Glomerular visceral epithelial cell (primary cell): ENCODE measurements around the gene MUS81.
A peak's percentile ranks its signal among the peaks of the same experiment; 100 is the strongest.

Experiments
- DNase-seq: peaks from one replicate; pipeline ENCODE4 v3.0.0-alpha.2; 2016; ENCODE audit errors: extremely low spot score

Gene MUS81

DNA sequence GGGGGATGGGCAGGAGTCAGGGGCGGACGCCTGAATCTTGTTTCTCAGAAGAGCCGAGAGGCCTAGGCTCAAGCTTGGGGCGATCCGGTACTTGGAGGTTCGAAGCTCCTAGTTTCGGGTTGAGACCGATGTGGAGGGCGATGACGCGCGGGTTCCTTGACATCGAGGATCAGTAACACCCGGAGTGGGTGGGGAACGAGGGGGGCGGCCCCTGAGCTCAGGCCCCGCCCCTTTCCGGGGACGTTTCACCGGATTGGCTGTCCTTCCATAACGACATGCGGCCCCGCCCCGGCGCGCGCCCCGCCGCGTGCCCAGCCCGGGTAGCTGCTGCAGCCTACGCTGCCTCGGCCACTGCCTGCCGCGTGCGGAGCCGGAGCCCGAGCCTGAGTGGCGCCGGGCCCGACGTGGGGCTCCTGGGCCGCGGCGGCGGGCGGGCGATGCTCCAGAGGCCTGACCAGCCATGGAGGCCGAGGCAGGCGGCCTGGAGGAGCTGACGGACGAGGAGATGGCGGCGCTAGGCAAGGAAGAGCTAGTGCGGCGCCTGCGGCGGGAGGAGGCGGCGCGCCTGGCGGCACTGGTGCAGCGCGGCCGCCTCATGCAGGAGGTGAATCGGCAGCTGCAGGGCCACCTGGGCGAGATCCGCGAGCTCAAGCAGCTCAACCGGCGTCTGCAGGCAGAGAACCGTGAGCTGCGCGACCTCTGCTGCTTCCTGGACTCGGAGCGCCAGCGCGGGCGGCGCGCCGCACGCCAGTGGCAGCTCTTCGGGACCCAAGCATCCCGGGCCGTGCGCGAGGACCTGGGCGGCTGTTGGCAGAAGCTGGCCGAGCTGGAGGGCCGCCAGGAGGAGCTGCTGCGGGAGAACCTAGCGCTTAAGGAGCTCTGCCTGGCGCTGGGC is 30.3 kb downstream of the MUS81 start, which contains the start of gene CCDC85B:
CCDC85B (plus strand) TSS at position 350 of the 895 bp plus-strand sequence; CDS start at position 461, 111 bp downstream.
- DNase-seq, result peak; percentile 97

DNA sequence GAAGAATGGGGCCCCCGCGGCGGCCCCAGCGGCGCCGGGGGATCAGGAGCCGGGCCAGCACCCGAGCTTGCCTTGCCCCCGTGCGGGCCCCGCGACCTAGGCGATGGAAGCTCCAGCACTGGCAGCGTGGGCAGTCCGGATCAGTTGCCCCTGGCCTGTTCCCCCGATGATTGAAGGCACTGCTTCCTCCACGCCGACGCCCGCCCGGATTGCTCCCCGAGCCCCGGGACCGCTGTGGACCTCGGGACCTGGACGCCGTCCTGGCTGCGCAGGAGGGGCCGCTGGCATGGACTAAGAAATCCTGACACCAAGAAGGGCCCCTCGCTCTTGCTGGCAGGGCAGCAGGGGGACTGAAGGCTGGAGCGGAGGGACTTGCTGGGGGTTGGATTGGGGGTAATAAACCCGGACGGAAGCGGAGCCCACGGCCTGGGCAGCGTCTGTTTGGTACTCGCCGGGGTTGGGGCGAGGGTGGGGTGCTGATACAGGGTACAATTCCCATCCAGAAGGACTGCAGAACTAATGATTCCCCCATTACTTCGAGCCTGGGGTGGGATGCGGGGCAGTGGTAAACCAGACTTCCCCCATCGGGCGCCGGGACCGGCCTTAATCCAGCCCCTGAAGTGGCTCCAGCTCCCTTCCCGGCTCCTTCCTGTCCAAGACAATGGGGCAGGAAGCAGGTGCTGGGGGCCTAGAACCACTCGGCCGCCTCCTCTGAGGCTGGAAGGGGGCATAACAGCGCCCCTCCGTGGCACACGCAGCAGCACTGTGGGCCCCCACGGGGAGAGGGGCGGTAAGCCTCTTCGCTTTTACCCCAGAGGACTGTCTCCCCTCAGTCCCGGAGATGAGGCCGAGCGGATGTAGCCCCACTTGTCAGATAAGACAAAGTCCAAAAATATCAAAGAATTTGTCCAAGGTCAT is 31.2 kb downstream of the MUS81 start:
- DNase-seq, result peak; percentile 52

DNA sequence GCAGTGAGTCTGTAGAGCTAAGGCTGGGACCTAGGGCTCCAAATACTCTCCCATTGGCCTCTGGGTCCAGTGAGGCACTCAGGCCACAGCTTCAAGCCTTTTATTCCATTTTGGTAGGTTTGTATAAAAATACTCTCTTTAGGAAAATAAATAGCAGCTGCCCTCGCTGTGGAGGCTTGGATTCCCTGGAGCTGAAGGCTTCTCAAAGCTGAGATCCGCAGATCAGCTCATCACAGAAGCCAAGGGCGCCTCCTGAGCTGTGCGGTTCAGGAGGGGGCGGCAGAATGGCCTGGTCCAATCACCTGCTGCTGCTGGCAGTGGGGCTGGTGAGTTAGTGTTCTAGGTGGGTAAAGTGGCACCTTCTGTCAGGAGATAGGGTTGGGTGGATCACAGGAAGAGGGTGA is 31.9 kb downstream of the MUS81 start:
- DNase-seq, result peak; percentile 33

DNA sequence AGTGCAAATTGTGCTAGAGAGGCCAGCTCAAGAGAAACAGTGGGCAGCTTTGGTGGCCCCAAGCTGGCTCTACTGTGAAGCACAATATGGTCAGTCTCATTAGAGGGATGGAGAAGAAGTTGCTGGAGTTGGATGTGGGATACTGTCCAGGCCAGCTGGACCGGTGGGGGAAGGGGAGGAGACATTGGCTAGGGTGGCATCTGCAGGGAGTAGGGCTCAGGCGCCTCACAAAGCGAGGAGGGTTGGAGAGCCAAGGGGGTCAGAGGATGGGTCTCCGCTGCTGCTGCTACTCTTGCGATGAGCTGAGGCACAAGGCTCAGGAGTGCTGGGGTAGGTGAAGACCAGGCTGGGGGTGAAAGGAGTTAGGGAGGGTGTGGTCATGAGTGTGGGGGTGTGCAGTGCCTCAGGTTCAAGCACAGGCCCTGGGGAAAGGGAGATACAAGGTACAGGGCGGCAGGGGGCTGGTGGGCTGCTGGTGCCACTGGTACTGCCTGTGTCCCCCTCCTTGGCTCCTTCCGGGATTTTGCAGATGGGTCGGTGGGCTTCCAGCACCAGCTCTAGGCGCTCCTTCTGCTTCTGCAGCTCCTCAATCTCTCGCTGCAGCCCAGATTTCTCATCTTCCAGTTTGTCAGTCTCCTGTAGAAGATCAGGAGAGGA is 32.6 kb downstream of the MUS81 start:
- DNase-seq, result no peak

DNA sequence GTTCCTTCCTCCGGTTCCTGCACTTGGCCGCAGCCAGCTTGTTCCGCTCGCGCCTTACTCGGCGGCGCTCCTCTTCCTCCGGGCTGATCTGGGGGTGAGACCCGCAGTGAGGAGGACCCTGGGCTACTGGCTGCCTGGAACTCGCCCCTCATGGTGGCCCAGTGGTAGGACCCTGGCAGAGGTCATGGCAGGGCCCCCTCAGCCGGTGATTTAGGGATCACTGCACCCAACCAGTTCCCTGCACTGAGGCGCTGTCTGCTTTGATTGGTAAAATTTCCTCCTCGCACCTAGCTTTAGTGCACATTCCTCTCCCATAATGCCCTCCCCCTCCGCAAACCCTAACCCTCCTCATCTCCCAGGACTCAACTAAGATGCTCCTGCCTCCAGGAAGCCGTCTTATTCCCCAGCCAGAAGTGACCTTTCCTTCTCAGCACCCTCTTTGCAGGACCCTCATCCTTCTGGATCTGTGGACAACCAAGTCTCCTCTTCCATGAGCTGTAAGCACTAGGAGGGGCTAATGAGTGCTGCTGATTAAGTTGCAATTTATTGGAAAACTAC is 33.9 kb downstream of the MUS81 start:
- DNase-seq, result no peak

DNA sequence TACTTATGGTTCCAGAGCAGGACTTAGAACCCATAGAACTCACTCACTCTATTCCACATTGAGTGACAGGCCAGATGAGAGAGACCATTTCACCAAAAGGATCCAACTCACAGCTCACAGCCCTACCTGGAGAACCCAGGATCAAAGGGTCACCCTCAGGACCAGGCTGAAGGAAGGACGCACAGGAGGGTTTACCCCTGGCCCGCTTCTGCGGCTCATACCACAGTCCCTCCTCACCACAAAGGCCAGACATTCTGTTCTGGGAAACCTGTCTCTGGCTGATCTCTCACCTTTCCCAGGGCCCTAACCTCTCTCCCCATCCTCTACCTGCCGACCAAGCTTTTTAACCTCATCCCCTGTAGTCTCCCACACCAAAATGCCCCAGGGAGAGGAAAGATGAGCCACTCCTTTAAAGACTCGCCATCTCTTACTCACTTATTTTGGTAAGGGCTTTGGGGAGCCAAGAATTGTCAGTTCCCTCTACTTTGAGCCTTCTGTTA is 35.3 kb downstream of the MUS81 start:
- no peak for DNase-seq

DNA sequence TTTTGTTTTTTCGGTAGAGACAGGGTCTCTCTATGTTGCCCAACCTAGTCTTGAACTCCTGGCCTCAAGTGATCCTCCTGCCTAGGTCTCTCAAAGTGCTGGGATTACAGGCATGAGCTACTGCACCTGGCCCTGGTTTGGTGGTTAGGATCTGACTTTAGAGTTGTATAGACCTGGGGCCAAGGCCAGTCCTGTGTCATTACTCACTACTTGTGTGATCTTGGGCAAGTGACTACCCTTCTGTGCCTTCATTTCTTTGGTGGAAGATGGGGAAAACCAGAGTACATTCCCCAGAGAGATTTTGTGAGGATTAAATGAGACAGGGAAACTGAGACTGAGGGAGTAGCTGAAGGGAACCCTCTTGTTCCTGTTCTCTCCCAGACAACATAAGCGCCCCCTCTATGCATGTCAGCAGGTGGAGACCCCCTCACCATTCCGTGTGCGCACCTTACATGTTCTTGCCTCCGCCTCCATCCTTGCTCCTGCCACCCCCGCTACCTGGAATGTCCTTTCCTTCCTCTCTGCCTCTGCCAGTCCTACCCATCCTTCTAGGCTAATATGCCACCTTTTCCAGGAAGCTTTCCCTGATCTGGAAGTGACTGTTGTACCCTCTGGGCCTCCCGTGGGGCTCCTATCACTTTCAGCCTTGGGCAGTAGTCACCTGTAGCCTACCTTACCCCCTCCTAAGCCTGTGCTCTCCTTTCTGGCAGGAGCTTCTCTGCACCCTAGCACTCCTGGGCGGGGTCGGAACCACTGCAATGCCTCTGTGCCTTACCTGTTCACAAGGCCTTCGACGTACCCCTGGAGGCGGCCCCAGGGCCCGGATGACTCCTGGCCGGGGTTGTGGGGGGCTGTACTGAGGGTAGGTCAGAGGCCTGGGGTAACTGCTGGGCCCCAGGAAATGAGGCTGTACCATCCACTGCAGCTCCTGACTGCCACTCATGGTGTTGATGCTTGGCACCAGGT is 36.1 kb downstream of the MUS81 start:
- no peak for DNase-seq

DNA sequence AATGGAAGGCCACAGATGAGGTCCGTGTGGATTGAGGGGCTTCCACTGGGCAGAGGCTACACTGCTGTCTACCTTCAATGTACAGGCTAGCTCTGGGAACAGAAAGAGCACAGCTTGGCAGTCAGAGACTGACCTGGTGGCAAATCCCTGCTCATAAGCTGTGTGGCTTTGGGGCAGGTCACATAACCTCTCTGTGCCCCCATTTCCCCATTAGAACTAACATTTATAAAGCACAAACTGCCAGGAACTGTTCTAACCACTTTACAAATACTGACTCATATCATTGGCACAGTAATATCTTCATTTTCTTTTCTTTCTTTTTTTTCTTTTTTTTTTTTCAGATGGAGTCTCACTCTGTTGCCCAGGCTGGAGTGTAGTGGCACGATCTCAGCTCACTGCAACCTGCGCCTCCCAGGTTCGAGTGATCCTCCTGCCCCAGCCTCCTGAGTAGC is 36.8 kb downstream of the MUS81 start:
- DNase-seq, result no peak

DNA sequence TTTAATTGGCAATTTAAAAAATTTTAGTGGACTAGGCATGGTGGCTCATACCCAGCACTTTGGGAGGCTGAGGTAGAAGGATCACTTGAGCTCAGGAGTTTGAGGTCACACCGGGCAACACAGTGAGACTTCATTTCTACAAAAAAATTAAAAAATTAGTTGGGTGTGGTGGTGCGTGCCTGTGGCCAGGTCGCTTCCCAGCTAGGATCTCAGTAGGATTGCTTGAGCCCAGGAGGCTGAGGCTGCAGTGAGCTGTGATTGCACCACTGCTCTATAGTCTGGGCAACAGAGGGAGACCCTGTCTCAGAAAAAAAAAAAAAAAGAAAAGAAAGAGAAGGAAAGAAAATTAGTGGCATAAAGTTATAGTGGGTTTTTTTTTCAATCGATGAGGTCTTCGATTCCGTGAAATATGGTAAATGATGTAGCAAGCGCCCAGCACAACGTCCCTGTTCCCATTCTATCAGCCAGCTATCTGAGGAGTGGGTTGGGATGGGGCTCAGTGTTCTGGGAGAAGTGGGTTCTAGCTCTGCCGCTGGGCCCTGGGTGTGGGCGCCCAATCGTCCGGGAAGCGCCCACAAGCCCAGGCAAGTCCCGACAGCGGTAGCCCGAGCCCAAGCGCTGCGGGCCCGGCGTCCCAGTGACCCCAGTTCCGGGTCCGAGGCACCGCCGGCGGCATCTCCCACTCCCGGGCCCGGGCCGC is 38.6 kb downstream of the MUS81 start:
- no peak for DNase-seq

DNA sequence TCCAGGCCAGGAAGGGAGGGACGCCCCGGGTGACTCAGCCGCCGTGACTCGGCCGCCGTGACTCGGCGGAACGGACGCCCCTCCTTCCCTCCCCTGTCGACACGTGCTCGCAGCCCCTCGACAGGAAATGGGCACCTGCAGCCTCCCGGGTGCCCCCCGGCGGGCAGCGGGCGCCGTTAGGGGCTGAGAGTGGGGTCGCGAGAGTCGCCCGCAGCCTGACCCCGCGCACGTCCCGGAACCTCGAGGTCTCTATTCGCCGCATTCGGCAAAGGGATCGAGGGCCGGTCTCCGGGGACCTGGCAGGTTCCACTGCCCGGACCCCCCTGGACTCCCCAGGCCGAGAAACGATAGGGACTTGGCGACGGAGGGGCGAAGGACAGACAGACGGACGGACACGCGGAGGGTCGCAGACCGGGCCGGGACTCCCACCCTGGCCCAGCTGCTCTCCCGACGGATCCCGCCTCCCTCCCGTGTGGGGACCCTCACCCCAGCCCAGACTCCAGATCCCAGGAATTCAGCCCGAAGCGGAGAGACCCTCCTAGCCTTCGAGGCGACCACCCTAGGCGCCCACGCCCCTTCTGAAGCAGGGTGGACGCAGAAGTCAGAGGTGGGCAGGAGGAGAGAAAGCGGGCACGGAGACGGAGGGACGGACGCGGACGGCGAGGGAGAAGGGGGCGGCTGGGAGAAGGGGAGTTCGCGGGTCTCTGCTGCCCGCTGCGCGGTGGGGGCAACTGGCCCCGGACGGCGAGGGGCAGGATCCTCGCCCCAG is 39.3 kb downstream of the MUS81 start:
- peak; percentile 86 for DNase-seq

DNA sequence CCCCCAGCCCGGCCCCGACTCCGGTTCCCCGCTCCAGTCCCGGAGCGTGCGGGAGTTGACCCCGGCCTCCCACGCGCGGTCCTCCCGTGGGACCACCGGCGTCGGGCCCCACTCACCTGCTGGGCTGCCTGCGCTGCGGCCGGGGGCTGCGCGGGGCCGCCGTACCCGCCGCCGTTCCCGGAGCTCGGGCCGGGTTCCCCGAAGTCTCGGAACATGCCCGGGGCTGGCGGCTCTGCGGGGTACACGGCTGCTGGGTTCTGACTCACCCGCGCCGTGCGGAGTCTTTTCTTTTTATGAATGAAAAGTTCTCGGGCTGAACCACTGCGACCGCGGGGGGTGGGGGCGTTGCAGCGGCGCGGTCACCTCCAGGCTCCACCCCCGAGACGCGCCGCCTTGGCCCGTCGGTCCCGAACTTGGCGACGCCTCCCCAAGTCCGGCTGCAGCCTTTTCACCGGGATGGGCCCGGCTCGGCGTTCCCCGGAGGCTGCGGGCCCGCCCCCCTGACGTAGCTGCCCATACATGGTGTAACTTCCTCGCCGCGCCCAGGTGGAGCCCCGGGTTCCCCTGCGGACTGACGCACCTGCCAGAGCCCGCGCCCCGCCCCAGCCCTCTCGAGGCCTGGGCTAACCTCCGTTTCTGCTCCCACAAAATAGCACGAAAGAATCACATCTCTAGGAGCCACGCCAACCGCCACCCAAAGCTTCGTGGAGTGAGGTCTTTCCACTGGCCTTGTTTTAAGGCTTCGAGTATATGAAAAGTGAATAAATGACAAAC is 40.1 kb downstream of the MUS81 start, which contains the start of gene FOSL1:
FOSL1 (minus strand) TSS at position 264 of the 774 bp plus-strand sequence; CDS start at position 215, 49 bp downstream.
- DNase-seq, result peak; percentile 97

DNA sequence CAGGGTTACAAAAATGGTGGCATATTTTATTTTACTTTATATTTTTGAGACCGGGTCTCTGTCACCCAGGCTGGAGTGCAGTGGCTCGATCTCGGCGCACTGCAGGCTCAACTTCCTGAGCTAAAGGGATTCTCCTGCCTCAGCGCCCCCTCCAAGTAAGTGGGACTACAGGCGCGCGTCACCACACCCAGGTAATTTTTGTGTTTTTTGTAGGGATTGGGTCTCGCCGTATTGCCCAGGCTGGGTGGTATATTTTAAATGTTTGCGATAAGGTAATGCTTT is 40.6 kb downstream of the MUS81 start:
- DNase-seq, result no peak

DNA sequence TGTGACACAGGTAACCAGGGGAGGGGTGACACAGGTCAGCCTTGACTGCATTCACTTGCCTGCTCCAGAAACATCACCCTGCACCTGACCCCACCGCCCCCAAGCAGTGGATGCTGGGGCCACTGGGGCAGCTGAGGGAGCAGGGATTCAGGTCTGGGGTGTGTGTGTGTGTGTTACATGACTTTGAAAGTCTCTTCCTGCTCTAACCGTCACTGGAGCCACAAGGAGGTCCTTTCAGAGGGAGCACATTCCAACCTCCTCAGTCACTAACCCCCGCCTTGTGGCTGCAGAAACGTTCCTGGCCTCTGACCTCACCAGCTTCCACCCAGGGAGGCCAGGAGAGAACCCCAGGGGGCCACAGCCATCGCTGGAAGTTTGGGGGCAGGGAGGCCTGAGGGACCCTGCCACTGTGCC is 42.8 kb downstream of the MUS81 start:
- DNase-seq, result peak; percentile 93

DNA sequence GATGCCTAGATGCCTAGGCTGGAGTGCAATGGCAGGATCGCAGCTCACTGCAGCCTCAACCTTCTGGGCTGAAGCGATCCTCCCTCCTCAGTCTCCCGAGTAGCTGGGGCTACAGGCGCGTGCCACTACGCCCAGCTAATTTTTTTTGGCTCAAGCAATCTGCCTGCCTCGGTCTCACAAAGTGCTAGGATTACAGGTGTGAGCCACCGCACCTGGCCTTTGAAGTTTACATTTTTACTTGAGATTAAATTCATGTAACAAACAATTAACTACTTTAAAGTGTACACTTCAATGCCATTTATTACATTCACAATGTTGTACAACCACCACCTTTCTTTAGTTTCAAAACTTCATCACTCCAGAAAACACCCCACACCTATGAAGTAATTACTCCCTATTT is 43.5 kb downstream of the MUS81 start:
- no peak for DNase-seq

DNA sequence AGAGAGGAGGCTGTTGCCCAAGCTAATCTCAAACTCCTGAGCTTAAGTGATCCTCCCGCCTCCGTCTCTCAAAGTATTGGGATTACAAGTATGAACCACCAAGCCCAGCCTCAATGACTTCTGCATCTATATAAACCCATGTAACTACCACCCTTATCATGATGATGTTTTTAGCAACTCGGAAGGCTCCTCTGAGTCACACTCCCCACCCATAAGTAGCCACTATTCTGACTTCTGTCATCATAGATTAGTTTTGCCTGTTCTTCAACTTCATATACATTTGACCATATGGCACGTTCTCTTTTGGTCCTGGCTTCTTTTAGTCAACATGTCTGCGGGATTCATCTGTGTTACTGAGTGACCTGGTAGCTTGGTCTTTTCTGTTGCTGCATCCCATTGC is 46.4 kb downstream of the MUS81 start:
- no peak for DNase-seq

DNA sequence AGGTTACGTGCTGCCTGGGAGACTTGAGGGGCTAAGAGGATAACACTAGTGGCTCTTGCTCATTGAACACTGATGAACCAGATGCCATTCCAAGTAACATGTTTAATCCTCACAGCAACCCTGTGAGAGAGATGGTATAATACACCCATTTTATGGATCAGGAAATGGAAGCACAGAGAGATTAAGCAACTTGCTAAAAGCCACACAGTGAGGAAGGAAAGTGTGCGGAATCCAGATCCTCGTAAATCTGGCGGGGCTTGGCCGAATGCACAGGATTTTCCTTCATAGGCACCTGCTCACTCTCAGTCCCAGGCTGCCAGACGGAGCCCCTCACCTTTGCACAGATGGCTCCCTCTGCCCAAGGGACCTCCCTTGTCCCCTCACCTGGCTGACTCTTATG is 47.6 kb downstream of the MUS81 start:
- no peak for DNase-seq

DNA sequence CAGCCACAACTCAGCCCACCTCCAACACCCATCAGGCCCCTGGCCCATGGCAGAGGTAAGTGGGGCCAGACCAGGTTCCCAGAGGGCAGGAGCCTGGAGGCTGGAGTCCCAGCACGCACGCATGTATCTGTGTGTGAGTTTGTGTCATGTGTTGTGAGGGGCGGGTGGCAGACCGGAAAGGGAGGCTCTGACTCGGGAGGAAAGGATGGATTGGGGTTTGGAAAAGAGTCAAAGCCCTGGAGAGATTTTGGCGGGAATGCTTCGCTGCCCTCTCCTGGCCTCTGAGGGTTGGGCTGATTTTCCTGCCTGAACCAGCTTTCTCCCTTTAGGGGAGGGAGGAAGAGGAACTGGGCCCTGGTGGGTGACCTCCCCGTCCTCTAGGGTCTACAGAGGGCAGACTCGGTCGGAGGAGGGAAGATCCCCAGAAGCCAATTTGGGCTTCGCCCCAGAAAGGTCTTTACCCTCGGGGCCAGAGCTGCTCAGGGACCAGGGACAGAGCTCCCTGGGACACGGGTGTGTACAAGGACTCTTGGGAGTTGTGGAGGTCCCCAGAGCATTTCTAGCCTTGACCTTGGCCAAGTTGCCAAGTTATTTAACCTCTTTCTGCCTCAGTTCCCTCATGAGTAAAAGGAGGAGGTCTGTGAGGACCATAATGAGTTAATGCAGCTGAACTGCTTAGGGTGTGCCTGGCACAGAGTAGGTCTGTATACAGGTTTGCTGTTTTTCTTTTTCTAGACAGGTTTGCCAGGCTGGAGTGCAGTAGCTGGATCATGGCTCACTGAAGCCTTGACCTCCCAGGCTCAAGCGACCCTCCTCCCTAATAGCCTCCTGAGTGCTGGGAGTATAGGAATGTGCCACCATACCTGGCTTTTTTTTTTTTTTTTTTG is 51.7 kb downstream of the MUS81 start:
- peak; percentile 93 for DNase-seq
